ENCODE results near the gene IFT122. TPM values are rescaled to one million over a fixed set of nuclear protein-coding genes. Genes with fewer than 3 reads are reported as not detected.

The IFT122 gene
- total RNA-seq, 1 experiment from 2014 or later, result 30.0 TPM

DNA sequence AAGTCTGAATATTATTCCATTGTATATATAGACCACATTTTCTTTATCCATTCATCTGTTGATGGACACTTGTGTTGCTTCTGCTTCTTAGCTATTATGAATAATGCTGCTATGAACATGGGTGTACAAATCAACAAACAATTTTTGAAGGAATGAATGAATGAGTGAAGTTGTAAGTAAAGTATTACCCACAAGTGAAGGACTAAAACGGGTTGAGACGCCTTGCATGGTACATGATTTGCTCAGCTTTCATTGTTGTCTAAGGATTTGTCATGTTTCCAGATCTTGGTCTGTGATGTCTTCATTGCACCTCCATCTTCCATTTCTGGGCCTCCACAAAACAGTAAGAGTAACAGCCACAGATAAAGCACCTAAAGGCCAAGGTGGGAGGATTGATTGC, 20.5 kb downstream of the IFT122 start:
- H3K4me3 Mint-ChIP-seq (ENCODE audit: unreplicated experiment), result no peak overlapping the region
- no peak for TF ChIP-seq CTCF (IDR thresholded peaks at IDR 0.05; ENCODE audit: insufficient read depth in 1 of 2, low read depth in 1 of 2, low read length in 1 of 2, severe bottlenecking in 1 of 2, unreplicated experiment in 1 of 2)
- H3K27ac Mint-ChIP-seq (ENCODE audit: unreplicated experiment), result no peak overlapping the region
- H3K36me3 ChIP-seq (ENCODE audit: control insufficient read depth, insufficient read depth, low read length), result no peaks in the 10 kb centered on the region; the same call in 1 of the 2 replicates
- intact Hi-C loops (cut with micrococcal nuclease; ENCODE audit: unreplicated experiment), result no loop called here
- peaks cover 12% of the 10 kb centered on the region for H3K36me3 Mint-ChIP-seq (ENCODE audit: insufficient read depth, unreplicated experiment)
- H3K4me1 Mint-ChIP-seq (ENCODE audit: low read depth, unreplicated experiment), result peaks cover 14% of the 10 kb centered on the region
- POLR2A ChIA-PET, result no interaction called here
- no peaks in the 10 kb centered on the region for H3K9me3 Mint-ChIP-seq (ENCODE audit: unreplicated experiment)
- peaks cover 13% of the 10 kb centered on the region for H3K4me1 ChIP-seq
- no peaks in the 10 kb centered on the region for H3K9me3 ChIP-seq
- CTCF ChIA-PET, result interaction anchor here (0.5 kb wide), 1 partner anchor 20 kb away, joined by 3 read pairs; no protein-coding TSS in a partner anchor
- H3K27me3 Mint-ChIP-seq (ENCODE audit: insufficient read depth, unreplicated experiment), result no peaks in the 10 kb centered on the region
- no TSS peak for BruUV-seq (replicated peaks)
- no peaks in the 10 kb centered on the region for H3K27me3 ChIP-seq (replicated peaks; ENCODE audit: control insufficient read depth, insufficient read depth, low read length)
- no peak for DNase-seq
- H3K4me3 ChIP-seq (ENCODE audit: low read depth, low read length), result no peak overlapping the region

DNA sequence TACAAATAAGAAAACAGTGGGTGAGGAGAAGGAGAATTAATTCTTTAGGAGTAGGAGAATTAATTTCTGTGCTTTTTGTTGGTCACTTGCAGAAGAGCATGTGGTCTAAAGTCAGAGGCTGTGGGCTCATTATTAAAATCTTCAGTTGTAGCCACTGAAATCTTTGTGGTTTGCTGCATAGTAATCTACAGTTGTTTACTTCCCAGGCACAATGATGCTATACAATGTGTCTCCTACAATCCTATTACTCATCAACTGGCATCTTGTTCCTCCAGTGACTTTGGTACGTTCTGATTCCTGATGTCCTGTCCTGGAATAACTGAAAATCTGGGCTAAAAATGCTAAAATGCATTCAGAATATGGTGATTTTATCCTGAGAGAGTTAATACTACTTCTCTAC, 21.0 kb downstream of the IFT122 start:
- POLR2A ChIA-PET, result no interaction called here
- no peak for DNase-seq
- Mint-ChIP-seq H3K27me3 (ENCODE audit: insufficient read depth, unreplicated experiment) (no peaks in the 10 kb centered on the region), H3K9me3 (ENCODE audit: unreplicated experiment) (no peaks in the 10 kb centered on the region), H3K4me1 (ENCODE audit: low read depth, unreplicated experiment) (peaks cover 14% of the 10 kb centered on the region), H3K36me3 (ENCODE audit: insufficient read depth, unreplicated experiment) (peaks cover 12% of the 10 kb centered on the region), H3K4me3 (ENCODE audit: unreplicated experiment) (no peak overlapping the region), H3K27ac (ENCODE audit: unreplicated experiment) (no peak overlapping the region)
- intact Hi-C loops (cut with micrococcal nuclease; ENCODE audit: unreplicated experiment), result no loop called here
- CTCF ChIA-PET, result no interaction called here
- H3K36me3 ChIP-seq (ENCODE audit: control insufficient read depth, insufficient read depth, low read length), result no peaks in the 10 kb centered on the region; the same call in 1 of the 2 replicates
- TF ChIP-seq CTCF (IDR thresholded peaks at IDR 0.05; ENCODE audit: insufficient read depth in 1 of 2, low read depth in 1 of 2, low read length in 1 of 2, severe bottlenecking in 1 of 2, unreplicated experiment in 1 of 2), result no peak
- BruUV-seq (replicated peaks), result no TSS peak
- no peak overlapping the region for H3K4me3 ChIP-seq (ENCODE audit: low read depth, low read length)
- H3K27me3 ChIP-seq (replicated peaks; ENCODE audit: control insufficient read depth, insufficient read depth, low read length), result no peaks in the 10 kb centered on the region
- no peaks in the 10 kb centered on the region for H3K9me3 ChIP-seq
- peaks cover 13% of the 10 kb centered on the region for H3K4me1 ChIP-seq

- peaks cover 13% of the 10 kb centered on the region for H3K36me3 Mint-ChIP-seq (ENCODE audit: insufficient read depth, unreplicated experiment)
- Histone ChIP-seq H3K4me3 (ENCODE audit: low read depth, low read length) (no peak overlapping the region), H3K36me3 (ENCODE audit: control insufficient read depth, insufficient read depth, low read length) (no peaks in the 10 kb centered on the region; the same call in 1 of the 2 replicates), H3K9me3 (no peaks in the 10 kb centered on the region), H3K27me3 (replicated peaks; ENCODE audit: control insufficient read depth, insufficient read depth, low read length) (no peaks in the 10 kb centered on the region), H3K4me1 (peaks cover 13% of the 10 kb centered on the region)
- TF ChIP-seq CTCF (IDR thresholded peaks at IDR 0.05; ENCODE audit: insufficient read depth in 1 of 2, low read depth in 1 of 2, low read length in 1 of 2, severe bottlenecking in 1 of 2, unreplicated experiment in 1 of 2), result no peak
- BruUV-seq (replicated peaks), result no TSS peak
- H3K27ac Mint-ChIP-seq (ENCODE audit: unreplicated experiment), result no peak overlapping the region
- POLR2A ChIA-PET, result no interaction called here
- no peaks in the 10 kb centered on the region for H3K27me3 Mint-ChIP-seq (ENCODE audit: insufficient read depth, unreplicated experiment)
- CTCF ChIA-PET, result interaction anchor here (1.0 kb wide), 1 partner anchor 29 kb away, joined by 4 read pairs; no protein-coding TSS in a partner anchor
- no peaks in the 10 kb centered on the region for H3K9me3 Mint-ChIP-seq (ENCODE audit: unreplicated experiment)
- DNase-seq, result no peak
- H3K4me1 Mint-ChIP-seq (ENCODE audit: low read depth, unreplicated experiment), result peaks cover 14% of the 10 kb centered on the region
- H3K4me3 Mint-ChIP-seq (ENCODE audit: unreplicated experiment), result no peak overlapping the region
- intact Hi-C loops (cut with micrococcal nuclease; ENCODE audit: unreplicated experiment), result no loop called here
These were observed 21.6 kb downstream of the IFT122 start for GRCh38 chr3:129461461-129462146.
